GM21717 (cell line): ENCODE data around the gene VANGL2.
"Not testable (repeated sequence)": the region's sequence is repeated elsewhere in the genome, so short reads cannot be mapped to it uniquely, and the experiment has no call there.

Source experiments
- ATAC-seq: cut with Tn5 transposase; IDR thresholded peaks from one replicate; pipeline ENCODE4 v1.9.1; 2021; ENCODE audit warnings: mild to moderate bottlenecking, moderate library complexity; ENCODE audit not compliant: unreplicated experiment

VANGL2 gene

DNA sequence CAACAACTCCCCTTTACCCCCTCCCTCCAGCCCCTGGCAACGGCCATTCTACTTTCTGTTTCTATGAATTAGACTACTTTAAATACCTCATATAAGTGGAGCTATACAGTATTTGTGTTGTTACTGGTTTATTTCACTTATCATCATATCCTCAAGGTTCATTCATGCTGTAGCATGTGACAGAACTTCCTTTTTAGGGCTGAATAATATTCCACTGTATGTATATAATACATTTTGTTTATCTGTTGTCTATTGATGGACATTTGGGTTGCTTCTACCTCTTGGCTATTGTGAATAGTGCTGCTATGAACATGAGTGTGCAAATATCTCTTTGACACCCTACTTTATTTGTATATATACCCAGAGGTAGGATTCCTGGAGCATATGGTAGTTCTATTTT, 31.3 kb upstream of the VANGL2 start:
- ATAC-seq: no peak

DNA sequence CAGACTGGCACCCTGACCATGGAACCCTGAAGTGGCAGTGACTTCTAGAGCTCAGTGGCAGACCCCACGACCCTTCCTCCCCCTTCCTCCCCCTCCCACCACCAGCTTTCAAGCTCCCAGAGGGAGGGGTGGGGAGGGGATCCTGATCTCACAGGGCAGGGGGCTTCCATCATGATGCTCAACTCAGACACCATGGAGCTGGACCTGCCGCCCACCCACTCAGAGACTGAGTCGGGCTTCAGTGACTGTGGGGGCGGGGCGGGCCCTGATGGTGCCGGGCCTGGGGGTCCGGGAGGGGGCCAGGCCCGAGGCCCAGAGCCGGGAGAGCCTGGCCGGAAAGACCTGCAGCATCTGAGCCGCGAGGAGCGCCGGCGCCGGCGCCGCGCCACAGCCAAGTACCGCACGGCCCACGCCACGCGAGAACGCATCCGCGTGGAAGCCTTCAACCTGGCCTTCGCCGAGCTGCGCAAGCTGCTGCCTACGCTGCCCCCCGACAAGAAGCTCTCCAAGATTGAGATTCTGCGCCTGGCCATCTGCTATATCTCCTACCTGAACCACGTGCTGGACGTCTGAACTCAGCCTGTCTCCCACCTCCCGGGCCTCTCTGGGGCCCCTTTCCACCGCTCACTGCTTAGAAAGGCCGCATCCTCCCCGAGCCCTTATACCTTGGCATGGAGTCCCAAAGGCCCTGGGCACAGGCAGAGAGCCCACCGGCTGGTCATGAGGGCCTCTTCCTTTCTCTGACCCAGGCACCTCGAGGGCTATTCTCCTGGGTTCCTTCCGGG, 29.6 kb upstream of the VANGL2 start:
- ATAC-seq: no peak

DNA sequence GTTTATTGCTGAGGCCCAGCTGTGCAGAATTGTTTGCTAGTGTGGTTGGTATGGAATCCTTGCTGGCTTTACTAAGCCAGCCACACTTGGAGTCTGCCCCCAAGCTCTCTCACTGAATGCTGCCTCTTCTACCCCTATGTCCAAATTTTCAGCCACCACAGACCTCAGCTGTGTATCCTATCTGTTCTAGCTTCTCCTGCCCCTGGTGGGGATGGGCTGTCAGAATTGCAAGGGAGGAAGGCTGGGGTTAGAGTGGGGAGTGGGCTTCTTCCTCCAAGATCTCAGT, 29.1 kb upstream of the VANGL2 start:
- ATAC-seq: no peak

DNA sequence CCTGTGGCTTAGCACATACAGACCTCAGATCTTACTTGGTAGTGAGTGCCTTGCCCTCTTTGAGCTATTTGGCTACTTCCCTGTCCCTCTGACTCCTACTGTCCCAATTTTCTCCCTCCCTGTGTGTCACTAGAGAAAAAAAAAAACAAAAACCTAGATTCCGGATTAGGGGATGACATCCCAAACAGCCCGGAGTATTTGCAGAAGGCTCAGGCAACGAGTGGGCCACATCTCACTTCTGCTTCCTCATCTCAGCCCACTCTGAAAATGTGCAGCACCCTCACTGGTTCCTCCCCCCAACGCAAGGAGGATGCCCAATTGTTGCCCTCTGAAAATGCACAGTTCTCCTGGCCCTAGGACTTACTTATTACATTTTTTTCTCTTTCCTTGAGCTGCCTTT, 28.6 kb upstream of the VANGL2 start:
- no peak for ATAC-seq

DNA sequence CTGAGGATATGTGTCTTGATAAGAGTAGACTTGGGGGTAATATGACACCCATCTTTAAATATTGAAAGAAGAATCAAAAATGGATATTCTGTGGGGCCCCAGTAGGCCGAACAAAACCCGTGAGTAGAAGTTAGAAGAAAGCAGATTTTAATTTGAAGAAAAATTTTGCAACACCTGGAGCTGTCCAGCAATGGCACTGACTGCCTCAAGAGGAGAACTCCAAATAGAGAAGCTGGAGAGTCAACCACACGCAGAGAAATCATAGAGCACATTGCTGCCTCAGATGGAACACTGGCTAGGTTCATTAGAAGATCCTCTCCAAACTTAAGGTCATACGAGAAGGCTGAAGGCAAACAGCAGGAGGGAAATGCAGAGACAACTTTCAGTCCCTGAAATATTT, 26.7 kb upstream of the VANGL2 start:
- ATAC-seq: no peak

DNA sequence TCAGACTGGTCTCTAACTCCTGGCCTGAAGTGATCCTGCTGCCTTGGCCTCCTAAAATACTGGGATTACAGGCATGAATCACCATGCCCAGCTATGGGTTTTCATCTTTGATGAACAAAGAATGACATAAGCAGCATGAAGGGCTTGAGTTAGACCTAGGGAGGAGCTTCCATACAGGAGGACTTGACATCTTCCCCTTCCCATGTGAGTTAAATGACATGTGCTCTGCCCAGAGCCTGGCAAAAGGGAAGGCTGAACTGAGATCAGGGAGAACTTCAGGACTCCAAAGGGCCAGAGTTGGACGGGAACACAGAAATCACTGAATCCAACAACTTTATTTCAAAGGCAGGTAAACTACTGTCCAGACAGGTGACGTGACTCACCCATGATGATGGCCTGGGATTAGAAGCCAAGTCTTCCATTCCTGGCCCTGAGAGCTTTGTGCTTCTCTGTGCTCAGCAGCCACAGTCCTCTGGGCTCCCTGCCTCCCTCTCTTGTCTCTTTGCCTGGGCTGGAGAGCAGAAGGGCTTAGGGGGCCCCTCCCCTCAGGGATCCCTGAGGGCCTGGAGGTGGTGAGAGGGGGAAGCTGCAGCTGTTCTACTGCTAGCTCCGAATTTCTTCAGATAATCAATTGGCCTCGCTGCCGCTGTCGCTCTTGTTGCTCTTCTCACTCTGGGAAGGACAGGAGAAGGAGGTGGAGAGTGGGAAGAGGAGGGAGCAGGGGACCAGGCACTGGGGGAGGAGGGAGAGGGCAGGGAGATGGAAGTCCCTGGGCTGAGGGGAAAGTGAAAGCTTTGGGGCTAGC, 25.9 kb upstream of the VANGL2 start:
- ATAC-seq: no peak

DNA sequence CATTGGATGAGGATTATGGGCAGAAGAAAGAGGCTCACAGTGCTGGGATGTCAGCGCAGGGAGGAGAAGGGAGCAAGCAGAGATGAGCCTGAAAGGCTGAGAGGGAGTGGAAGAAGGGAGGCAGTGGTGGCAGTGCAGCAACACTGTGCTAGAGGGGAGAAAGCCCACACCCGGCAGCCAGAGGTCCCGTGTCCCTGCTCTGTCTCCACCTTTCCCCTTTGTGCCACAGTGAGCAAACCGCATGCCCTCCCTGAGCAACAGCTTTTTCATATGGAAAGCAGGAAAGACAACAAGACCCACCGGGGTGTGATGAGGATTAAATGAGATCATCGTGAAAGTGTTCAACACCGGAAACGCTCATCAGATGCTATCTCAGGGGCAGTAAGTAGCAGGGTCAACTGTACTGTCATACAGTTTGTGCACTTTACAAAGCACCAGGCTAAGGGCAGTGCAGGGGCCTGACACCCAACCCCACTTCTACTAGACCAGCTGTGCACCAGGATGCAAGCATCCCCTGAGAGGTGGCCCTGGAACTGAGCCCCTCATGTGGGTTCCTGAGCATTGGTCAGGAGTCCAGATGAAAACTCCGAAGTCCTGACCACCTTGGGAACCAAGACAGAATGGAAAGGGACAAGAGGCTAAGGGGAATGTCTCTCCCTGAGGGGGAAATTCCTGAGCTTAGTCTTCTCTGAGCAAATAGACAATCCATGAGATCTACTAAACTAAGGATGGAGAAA, 24.4 kb upstream of the VANGL2 start:
- no peak for ATAC-seq

DNA sequence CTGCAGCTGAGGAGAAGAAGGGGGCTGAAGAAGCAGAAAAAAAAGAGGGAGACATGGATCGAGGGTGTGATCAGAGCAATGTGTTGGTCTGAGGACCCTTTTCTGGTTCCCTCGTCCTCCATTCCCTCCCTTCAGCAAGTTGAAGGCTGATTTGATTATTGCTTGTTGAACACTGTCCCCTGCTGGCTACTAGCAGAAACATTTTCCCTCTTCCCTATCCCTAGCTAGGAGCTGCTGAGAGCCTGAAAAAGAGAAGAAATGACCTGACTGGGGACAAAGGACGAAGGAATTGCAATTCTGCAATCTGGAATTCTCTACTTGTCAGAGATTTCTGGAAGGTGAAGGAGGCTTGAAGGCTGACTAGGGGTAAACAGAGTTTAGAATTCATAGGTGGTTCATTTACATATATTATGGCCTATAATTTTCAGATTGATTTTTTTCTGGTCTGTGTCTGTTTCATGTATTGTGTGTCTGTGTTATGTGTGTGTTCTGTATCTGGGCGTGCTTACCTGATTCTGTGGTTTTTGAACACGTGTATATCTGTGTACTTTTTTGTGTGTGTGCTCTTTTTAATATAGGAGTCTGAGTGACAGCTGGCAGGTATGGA, 23.7 kb upstream of the VANGL2 start:
- no peak for ATAC-seq

DNA sequence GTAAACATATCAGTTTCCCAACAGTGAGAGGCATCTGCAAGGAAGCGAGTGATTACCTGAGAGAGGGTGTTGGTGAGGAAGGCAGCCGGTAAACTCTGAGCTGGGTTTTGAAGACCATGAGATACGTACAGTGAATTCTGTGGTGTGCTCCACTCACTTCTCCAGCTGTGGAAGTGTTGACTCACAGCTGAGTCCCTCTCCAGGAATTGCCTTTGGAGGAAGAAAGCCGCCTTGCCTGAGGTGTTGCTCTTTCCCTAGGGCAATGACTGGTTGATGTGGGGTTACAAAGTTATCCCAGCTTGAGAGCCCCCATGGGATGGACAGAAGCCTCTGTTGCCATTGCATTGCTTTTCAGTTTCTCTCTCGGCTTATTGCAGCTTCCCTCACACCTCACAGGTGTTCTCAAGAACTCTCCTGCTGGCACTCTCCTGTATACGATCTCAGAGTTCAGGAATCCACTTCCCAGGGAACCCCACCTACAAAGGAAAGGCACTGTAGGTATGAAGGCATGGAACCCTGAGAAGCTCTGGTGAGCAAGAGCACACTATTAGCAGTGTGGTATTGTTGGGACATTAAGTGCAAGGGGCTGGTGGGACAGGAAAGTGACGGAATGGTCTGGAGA, 22.7 kb upstream of the VANGL2 start:
- ATAC-seq: no peak

DNA sequence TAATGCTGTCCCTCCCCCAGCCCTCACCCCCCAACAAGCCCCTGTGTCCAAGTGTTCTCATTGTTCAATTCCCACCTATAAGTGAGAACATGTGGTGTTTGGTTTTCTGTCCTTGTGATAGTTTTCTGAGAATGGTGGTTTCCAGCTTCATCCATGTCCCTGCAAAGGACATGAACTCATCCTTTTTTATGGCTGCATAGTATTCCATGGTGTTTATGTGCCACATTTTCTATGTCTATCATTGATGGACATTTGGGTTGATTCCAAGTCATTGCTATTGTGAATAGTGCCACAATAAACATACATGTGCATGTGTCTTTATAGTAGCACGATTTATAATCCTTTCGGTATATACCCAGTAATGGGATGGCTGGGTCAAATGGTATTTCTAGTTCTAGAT, 15.6 kb upstream of the VANGL2 start:
- ATAC-seq: not testable (repeated sequence)

DNA sequence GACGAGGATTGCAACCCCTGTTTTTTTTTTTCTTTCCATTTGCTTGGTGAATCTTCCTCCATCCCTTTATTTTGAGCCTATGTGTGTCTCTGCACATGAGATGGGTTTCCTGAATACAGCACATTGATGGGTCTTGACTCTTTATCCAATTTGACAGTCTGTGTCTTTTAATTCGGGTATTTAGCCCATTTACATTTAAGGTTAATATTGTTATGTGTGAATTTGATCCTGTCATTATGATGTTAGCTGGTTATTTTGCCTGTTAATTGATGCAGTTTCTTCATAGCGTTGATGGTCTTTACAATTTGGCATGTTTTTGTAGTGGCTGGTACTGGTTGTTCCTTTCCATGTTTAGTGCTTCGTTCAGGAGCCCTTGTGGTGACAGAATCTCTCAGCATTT, 12.0 kb upstream of the VANGL2 start:
- ATAC-seq: not testable (repeated sequence)

DNA sequence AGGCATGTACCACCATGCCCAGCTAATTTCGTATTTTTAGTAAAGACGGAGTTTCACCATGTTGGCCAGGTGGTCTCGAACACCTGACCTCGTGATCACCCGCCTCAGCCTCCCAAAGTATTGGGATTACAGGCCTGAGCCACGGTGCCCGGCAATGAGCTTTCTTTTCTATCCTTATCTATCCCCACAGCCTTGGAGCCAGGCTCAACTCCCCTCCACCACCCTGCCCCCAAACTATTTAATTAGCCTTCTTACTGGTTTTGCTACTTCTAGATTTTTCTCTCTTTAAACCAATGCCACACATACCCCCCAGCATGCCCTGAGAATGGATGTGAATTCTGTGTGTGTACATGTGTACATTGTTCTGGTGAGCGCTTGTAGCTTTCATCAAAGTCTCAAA, 5.7 kb upstream of the VANGL2 start:
- no peak for ATAC-seq

DNA sequence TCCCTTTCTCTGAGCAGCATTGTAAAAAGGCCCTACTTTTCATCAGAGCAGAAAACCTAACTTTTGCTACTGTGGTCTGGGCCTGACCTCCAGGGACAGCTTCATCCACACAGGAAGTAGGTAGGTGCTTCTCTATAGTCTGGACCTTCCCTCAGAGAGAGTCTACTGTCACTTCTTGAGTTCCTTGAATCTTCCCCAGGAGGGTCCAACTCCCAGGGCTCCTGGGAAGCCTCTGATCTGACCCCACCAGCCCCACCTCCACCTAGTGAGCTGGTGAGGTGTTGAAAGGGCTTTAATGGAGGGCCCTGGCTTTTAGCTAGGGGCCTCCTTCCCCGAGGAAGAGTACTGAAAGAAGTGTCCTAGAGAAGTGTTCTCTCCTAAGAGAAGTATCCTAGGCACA, 2.7 kb upstream of the VANGL2 start:
- no peak for ATAC-seq

DNA sequence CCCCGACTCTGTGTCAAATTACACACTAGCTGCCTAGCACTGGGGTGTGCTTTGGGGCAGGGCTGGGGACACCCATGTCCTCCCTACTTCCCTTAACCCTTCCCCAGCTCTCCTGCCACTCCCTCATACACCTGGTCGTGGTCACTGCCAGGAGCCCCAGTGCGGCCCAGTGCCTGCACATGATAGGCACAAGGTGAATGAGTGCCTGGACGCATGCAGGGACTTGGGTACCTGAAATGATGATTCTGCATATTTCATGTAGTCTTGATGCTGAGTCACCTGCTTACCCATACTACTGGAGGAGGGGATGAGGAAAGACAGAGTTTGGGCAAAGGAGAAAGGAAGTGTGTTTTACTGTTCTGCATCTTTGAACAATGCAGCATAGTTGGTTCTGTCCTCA, 1.5 kb upstream of the VANGL2 start:
- ATAC-seq: no peak

DNA sequence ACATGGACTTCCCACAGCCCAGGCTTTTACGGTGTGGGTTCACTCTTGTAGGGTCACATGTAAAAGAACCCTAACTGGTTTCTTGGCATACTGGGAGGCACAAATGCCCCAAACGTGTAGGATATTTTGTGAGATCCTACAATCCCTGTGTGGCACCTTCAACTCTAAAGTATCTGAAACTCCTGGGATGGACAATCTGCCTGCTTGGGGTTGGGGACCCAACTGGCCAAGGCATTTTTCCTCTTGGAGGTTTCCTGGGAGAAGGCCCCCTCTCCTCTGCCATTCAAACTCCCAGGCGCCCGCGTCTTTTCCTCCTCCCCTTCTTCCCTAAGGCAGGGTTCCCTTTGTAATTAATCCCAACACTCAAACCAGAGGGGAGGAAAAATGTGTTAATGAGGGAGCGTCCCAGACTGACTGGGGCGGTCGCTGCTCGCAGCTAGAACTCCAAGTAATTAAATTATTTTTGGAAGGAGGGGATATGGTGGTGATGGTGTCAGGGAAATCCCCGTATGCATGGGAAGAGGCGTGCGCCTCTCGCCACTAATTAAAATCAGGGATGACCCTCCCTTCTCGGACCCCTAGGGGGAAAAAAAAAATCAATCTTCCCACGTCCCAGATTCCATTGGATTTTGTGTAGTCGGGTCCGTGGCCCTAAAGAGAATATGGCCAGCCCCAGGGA, 681 bp upstream of the VANGL2 start:
- no peak for ATAC-seq

DNA sequence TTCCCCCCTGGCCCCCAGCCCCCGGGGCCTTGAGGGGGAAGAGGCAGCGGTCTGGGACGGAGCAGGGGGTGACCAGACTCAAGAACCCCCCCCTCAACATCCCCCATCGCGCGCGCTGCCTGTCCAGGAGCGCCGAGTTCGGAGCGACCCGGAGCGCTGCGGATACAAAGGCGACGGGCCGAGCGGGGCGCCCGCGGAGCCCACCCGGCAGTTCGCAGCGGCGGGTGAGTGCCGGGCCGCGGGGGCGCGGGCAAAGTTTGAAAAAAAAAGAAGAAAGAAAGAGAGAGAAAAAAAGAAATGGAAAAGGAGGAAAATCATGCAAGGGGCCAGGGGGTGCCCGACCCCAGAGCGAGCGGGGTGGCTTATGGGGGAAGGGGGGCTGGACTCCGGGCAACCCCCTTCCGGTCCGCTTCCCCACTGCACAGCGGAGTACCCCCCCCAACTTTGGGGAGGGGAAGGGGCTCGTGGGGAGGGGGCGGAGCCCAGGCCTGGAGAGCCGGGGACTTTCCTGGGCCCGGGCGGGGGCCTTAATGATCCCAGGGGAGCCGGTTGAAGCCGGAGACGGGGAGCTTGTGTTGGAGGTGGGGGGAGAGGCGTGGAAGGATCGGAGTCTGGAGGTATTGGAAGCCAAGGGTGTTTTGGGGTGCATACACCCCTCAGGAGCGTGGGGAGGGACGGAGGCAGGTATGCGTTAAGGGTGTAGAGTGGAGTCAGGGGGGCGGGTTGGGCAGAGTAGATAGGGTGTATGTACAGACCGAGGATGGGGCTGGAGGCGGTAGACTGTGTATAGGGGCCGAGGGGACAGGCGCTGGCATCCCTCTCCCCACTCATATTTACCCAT, 502 bp downstream of the VANGL2 start:
- no peak for ATAC-seq

DNA sequence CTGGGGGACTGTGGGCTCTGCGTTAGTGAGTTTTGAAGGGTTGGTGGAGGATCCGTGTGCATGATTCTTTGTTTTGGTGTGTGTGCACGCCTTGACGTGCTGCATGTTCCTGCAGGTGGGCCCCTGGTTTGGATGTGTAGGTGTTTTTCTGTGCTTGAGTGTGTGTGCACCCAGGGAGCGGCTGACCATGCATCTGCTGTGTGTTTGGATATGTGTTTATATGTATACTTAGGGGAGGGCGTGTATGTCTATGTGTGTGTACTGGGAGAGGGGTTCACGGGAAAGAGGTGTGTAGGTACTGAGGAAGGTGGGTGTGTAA, 1.1 kb downstream of the VANGL2 start:
- no peak for ATAC-seq

DNA sequence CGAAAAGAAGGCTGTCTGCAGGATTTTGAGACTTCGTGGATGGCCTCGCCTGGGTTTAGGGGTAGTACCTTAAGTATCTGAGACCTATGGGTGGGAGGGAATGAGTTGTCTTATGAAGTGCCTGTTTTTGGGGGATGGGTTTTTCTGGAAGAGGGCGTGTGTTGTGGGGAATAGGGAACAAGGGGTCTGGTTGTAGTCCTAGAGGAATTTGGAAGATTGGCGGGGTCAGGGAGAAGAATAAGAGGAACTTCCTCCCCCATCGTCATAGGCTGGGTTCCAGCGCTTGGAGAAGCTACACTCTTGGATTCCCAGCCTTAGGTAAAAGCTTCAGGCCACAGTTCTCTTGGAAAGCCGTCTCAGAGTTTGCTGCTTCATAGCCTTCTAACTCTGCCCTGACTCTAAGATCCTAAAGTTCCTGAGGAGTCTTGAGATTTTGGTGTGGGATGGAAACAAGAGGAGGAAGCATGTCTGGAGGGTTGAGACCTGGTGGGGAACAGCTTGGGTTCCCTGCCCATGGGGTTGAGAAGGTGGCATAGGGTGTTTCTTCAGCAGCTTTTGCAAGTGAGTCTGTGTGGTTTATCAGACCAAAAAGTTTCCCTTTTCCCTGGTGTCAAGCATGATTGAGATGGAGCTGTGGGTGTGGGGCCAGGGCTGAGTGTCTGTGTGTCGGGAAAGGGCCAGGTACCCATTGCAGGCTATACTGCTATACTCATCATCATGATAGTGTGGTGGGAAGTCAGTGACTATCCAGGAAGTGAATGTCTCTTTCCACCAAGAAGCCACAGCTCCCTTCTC, 1.8 kb downstream of the VANGL2 start:
- no peak for ATAC-seq

DNA sequence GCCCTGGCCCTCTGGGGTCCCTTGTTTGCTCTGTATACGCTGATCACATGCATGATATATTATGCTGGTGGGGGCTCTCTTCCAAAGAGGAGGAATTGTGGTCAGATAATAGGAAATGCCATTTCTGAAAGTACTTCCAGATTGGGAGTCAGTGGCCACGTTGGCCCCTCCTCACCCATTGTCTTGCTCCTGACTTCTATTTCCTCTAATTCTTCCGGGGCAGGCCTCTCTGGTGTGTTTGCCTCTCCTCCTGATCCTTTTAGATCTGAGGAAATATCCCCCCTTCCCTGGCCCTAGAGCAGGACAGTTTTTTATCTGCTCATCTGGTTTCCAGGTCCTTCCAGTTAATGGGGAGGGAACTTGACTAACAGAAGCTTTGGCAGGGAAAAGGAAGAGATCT, 2.9 kb downstream of the VANGL2 start:
- no peak for ATAC-seq
